NCI-H524 (cell line): ENCODE measurements around the gene SLC6A20.

Source experiments
- DNase-seq, 2 experiments: peaks; one replicate each; lab custom pipeline; 2025; lab: John Stamatoyannopoulos, UW

The SLC6A20 gene

GRCh38 chr3:45800611-45801010 is 4.3 kb upstream of the SLC6A20 start:
- peak in 1 of 2 experiments; percentile 5 for DNase-seq

- DNase-seq: no peak
These were observed 3.2 kb upstream of the SLC6A20 start for GRCh38 chr3:45799586-45799985.

- DNase-seq: no peak
These were observed 1.7 kb upstream of the SLC6A20 start for GRCh38 chr3:45798034-45798433.

GRCh38 chr3:45796902-45797637 is 734 bp upstream of the SLC6A20 start:
- no peak for DNase-seq

- peak in 1 of 2 experiments; percentile 15 for DNase-seq
These were observed 841 bp downstream of the SLC6A20 start for GRCh38 chr3:45795509-45795881.

GRCh38 chr3:45794660-45795059 is 1.7 kb downstream of the SLC6A20 start:
- DNase-seq: peak in 1 of 2 experiments; percentile 47

- no peak for DNase-seq
These were observed 2.2 kb downstream of the SLC6A20 start for GRCh38 chr3:45794177-45794560.

GRCh38 chr3:45793482-45794176 is 2.7 kb downstream of the SLC6A20 start:
- DNase-seq: no peak

GRCh38 chr3:45792516-45793172 is 3.7 kb downstream of the SLC6A20 start:
- no peak for DNase-seq

- DNase-seq: no peak
These were observed 4.3 kb downstream of the SLC6A20 start for GRCh38 chr3:45792036-45792435.

- DNase-seq: peak in 1 of 2 experiments; percentile 27
These were observed 5.7 kb downstream of the SLC6A20 start for GRCh38 chr3:45790596-45790995.

GRCh38 chr3:45789235-45789812 is 7.0 kb downstream of the SLC6A20 start:
- no peak for DNase-seq

GRCh38 chr3:45787551-45787950 is 8.8 kb downstream of the SLC6A20 start:
- DNase-seq: no peak

- no peak for DNase-seq
These were observed 9.4 kb downstream of the SLC6A20 start for GRCh38 chr3:45786801-45787495.

- DNase-seq: no peak
These were observed 10.7 kb downstream of the SLC6A20 start for GRCh38 chr3:45785605-45786150.

- DNase-seq: no peak
These were observed 12.7 kb downstream of the SLC6A20 start for GRCh38 chr3:45783667-45784066.

- DNase-seq: no peak
These were observed 14.0 kb downstream of the SLC6A20 start for GRCh38 chr3:45782381-45782780.

- DNase-seq: no peak
These were observed 14.5 kb downstream of the SLC6A20 start for GRCh38 chr3:45781841-45782240.

GRCh38 chr3:45781271-45781670 is 15.1 kb downstream of the SLC6A20 start:
- no peak for DNase-seq

- DNase-seq: no peak
These were observed 16.3 kb downstream of the SLC6A20 start for GRCh38 chr3:45779746-45780735.
